Fibroblast of pulmonary artery (primary cell): ENCODE data around the gene AMY2B.
A peak's percentile ranks its signal among the peaks of the same experiment; 100 is the strongest.
"Not testable (repeated sequence)": the region's sequence is repeated elsewhere in the genome, so short reads cannot be mapped to it uniquely, and the experiment has no call there.

ENCODE experiments used
- DNase-seq: peaks from one replicate; pipeline ENCODE4 v3.0.0-alpha.2; 2010; ENCODE audit warnings: low read depth
- H3K4me3 ChIP-seq: replicated peaks from 2 replicates; pipeline ENCODE4 v1.5.1; 2011; ENCODE audit warnings: low read depth, mild to moderate bottlenecking, control low read depth, low read length, moderate library complexity
- TF ChIP-seq, protein P1 (sequence below): IDR thresholded peaks from 2 replicates; pipeline ENCODE4 v1.5.1; 2011; ENCODE audit warnings: mild to moderate bottlenecking, control low read depth, low read length, inconsistent platforms; ENCODE audit errors: missing control alignments

Gene AMY2B

DNA sequence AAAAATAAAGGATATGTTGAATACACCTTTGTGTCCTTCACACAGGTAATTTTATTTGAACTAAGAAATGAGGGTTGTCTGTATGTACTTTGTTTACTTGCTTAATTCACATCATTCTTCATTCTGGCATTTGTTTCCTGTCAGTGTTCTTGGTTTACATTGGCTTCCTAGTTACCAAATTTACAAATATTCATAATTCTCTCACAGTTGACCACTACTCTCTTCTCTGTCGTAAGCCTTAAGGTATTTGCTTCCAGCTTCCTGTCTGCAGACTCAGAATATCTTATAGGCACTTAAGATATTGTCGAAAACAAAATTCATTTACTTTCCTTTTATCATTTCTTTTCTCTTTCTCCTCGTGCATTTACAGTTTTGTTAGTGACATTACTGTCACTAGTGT, 30.0 kb upstream of the AMY2B start:
- TF ChIP-seq, protein P1, sequence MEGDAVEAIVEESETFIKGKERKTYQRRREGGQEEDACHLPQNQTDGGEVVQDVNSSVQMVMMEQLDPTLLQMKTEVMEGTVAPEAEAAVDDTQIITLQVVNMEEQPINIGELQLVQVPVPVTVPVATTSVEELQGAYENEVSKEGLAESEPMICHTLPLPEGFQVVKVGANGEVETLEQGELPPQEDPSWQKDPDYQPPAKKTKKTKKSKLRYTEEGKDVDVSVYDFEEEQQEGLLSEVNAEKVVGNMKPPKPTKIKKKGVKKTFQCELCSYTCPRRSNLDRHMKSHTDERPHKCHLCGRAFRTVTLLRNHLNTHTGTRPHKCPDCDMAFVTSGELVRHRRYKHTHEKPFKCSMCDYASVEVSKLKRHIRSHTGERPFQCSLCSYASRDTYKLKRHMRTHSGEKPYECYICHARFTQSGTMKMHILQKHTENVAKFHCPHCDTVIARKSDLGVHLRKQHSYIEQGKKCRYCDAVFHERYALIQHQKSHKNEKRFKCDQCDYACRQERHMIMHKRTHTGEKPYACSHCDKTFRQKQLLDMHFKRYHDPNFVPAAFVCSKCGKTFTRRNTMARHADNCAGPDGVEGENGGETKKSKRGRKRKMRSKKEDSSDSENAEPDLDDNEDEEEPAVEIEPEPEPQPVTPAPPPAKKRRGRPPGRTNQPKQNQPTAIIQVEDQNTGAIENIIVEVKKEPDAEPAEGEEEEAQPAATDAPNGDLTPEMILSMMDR, result no peak
- no peak overlapping the region for H3K4me3 ChIP-seq
- no peak for DNase-seq

DNA sequence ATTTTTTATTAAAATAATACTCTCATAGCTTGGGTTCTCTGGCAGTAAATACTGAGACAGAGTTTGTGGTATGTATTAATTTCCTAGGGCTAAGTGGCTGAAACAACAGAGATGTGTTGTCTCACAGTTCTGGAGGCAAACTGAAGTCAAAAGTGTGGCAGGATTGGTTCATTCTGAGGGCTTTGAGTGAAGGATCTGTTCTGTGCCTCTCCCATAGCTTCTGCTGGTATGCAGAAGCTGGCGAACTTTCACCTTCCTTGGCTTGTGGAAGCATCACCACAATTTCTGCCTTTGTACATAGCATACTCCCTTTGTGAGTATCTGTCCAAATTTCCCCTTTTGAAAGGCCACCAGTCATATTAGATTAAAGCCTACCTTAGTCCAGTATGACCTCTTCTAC, 24.9 kb upstream of the AMY2B start:
- DNase-seq, result no peak
- H3K4me3 ChIP-seq, result no peak overlapping the region
- TF ChIP-seq, protein P1, result no peak

- no peak overlapping the region for H3K4me3 ChIP-seq
- no peak for DNase-seq
- TF ChIP-seq, protein P1, result no peak
Observed at GRCh38 chr1:103547840-103548239, 23.5 kb upstream of the AMY2B start.

DNA sequence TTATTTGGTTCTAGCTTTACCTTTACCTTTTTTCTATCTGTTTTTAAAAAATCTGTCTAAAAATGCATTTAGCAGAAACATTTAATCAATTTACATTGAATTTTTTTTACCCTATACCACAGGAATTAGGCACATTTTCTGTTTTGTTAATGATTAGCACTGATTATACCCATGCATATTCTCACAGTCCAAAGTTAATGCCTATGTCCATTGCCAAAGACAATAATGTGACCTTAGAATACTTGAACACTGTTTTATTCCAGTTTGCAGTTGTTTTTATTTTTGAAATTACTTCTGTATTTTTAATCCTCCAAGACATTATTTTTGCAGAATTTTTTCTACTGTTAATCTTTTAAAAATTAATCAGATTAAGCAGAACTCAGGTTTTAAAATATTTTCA, 11.0 kb upstream of the AMY2B start:
- TF ChIP-seq, protein P1, result no peak
- no peak overlapping the region for H3K4me3 ChIP-seq
- DNase-seq, result no peak

- DNase-seq, H3K4me3 ChIP-seq: not testable (repeated sequence)
Observed at GRCh38 chr1:103561124-103561523, 10.3 kb upstream of the AMY2B start.

- peak; percentile 63 for DNase-seq
- TF ChIP-seq, protein P1, result no peak
- no peak overlapping the region for H3K4me3 ChIP-seq
Observed at GRCh38 chr1:103561643-103562395, 9.6 kb upstream of the AMY2B start.

DNA sequence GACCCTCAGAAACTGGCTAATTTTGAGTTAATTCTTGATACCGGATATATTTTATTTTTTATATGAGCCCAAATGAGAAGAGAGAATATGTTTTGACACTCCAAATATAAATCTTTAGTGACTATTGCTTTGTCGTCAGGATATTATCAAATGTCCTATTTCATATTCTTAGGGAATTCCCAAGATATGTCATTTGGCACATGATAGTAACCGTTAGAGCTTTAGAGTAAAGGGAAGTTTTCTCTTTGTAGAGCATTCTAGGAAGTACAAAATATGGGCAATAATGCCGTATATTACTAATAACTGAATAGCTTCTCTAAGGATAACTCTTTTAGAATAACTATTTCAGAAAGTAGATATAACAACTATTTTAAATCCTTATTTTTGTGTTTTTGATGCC, 8.3 kb upstream of the AMY2B start:
- TF ChIP-seq, protein P1, result no peak

More for the DNA sequence above, 8.3 kb upstream of the AMY2B start:
- DNase-seq, result no peak
- no peak overlapping the region for H3K4me3 ChIP-seq
